WI38 (cell line): Measurements from ENCODE around the gene SNED1.

Source experiments
- H3K4me3 ChIP-seq: 2 replicates; pipeline ENCODE4 v1.5.1; 2011; ENCODE audit warnings: low read depth, mild to moderate bottlenecking, control low read depth, low read length
- TF ChIP-seq, protein P1 (sequence below): IDR thresholded peaks from 2 replicates; pipeline ENCODE4 v1.5.1; 2012; ENCODE audit warnings: low read depth, mild to moderate bottlenecking, control low read depth, low read length

The SNED1 gene

GRCh38 chr2:240961910-240962299, 36.5 kb upstream of the SNED1 start:
- TF ChIP-seq, protein P1, sequence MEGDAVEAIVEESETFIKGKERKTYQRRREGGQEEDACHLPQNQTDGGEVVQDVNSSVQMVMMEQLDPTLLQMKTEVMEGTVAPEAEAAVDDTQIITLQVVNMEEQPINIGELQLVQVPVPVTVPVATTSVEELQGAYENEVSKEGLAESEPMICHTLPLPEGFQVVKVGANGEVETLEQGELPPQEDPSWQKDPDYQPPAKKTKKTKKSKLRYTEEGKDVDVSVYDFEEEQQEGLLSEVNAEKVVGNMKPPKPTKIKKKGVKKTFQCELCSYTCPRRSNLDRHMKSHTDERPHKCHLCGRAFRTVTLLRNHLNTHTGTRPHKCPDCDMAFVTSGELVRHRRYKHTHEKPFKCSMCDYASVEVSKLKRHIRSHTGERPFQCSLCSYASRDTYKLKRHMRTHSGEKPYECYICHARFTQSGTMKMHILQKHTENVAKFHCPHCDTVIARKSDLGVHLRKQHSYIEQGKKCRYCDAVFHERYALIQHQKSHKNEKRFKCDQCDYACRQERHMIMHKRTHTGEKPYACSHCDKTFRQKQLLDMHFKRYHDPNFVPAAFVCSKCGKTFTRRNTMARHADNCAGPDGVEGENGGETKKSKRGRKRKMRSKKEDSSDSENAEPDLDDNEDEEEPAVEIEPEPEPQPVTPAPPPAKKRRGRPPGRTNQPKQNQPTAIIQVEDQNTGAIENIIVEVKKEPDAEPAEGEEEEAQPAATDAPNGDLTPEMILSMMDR = no peak
- H3K4me3 ChIP-seq = no peak overlapping the region

GRCh38 chr2:240962300-240963064, 35.9 kb upstream of the SNED1 start:
- TF ChIP-seq, protein P1 = no peak
- no peak overlapping the region for H3K4me3 ChIP-seq

DNA sequence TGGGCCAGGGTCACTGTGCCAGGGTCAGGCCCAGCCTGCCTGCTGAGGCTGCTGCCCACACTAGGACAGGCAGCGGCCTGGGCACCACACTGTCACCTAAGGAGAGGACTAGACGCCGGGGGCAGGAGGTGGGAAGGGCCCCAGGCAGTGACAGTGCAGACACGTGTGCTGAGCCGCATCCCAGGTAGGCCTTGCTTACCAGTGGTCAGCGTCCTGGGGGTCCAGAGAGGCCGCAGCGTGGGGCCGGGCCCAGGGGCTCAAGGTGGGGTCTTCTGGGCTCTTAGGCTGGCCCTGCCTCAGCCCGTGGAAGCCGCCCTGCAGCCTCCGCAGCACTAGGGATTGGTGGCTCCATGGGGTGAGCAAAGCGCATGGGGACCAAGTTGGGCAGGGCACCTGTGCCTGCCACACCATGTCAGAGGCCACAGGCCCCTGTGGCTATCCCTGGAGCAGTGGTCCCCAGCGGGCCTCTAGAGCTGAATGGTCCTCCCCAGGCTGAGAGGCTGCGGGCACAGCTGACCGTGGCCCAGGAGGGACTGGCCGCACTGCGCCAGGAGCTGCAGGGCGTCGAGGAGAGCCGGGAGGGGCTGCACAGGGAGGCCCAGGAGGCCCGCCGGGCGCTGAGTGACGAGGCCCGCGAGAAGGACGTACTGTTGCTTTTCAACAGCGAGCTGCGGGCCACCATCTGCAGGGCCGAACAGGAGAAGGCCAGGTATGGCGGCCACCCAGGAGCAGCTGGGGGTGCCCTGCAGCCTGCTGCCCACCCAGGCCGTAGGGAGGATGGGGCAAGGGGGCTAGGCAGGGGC, 35.2 kb upstream of the SNED1 start:
- TF ChIP-seq, protein P1 = no peak
- no peak overlapping the region for H3K4me3 ChIP-seq

- H3K4me3 ChIP-seq = no peak overlapping the region
- TF ChIP-seq, protein P1 = no peak
Observed at GRCh38 chr2:240963868-240964703, 34.3 kb upstream of the SNED1 start.

GRCh38 chr2:240964704-240965295, 33.6 kb upstream of the SNED1 start:
- TF ChIP-seq, protein P1 = no peak
- H3K4me3 ChIP-seq = no peak overlapping the region

DNA sequence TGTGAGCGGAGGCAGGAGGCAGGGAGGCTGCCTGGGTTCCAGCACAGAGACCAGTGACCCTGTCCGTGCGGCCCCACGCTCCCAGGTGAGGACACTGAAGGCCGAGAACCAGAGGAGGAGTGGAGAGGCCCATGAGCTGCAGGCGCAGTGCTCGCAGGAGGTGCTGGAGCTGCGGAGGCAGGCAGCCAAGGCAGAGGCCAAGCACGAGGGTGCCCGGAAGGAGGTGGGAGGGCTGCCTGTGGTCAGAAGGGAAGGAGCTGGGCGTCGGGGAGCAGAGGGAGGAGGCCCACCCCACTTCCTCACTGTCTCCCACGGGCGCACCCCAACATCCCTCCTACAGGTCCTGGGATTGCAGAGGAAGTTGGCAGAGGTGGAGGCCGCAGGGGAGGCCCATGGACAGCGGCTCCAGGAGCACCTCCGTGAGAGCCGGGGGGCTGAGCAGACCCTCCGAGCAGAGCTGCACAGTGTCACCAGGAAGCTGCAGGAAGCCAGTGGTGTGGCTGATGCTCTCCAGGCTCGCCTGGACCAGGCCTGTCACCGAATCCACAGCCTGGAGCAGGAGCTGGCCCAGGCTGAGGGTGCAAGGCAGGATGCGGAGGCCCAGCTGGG, 33.0 kb upstream of the SNED1 start:
- no peak overlapping the region for H3K4me3 ChIP-seq
- TF ChIP-seq, protein P1 = no peak
